ENCODE results near the gene MRPL55. TPM values are rescaled to one million over a fixed set of nuclear protein-coding genes. Genes with fewer than 3 reads are reported as not detected.

Gene MRPL55
- total RNA-seq, 1 experiment from 2014 or later, result 57.1 TPM

GRCh38 chr1:228108055-228108690 lies 926 bp downstream of the MRPL55 start:
- Histone ChIP-seq H3K4me3 (replicated peaks in 1 of 2; ENCODE audit: low read depth in 1 of 2, low read length in 2 of 2) (peak overlapping the region; percentile 97 to 98), H3K79me2 (ENCODE audit: insufficient read depth, low read length) (peaks cover 25% of the 10 kb centered on the region), H3K9me3 (ENCODE audit: control insufficient read depth in 1 of 2, insufficient read depth in 1 of 2, low read depth in 1 of 2, low read length in 2 of 2) (no peaks in the 10 kb centered on the region), H3K9me2 (ENCODE audit: insufficient read depth) (no peaks in the 10 kb centered on the region), H3K9ac (ENCODE audit: low read length) (peak overlapping the region; percentile 97), H3K27me3 (ENCODE audit: insufficient read depth, low read length) (no peaks in the 10 kb centered on the region), H3K36me3 (ENCODE audit: control insufficient read depth in 1 of 2, insufficient read depth in 2 of 2, low read length in 2 of 2) (peaks cover 0 to 14% of the 10 kb centered on the region in 2 experiments; a peak in 1 of 4 replicates), H3K4me2 (ENCODE audit: low read length) (peak overlapping the region; percentile 99), H3K27ac (ENCODE audit: low read depth, low read length) (peak overlapping the region; percentile 57; the same call in 1 of the 2 replicates), H2AFZ (ENCODE audit: low read depth, low read length, poor library complexity, severe bottlenecking) (no peak overlapping the region), H4K20me1 (ENCODE audit: insufficient read depth) (no peaks in the 10 kb centered on the region), H3K4me1 (ENCODE audit: control insufficient read depth in 1 of 2, insufficient read depth in 2 of 2, low read length in 2 of 2) (peaks cover 4 to 25% of the 10 kb centered on the region in 2 experiments; a peak in 3 of 4 replicates)
- ChIA-PET POLR2A (no interaction called here), RAD21 (ENCODE audit: low non-redundant PET in 1 of 2, low total read pairs in 2 of 2, uncharacterized antibody in 2 of 2, unreplicated experiment in 2 of 2) (no interaction called here), CTCF (no interaction called here)
- no peak for DNase-seq (ENCODE audit: low read depth, low spot score)
- TF ChIP-seq ZNF274 (IDR thresholded peaks at IDR 0.05; ENCODE audit: low read depth, low read length), result no peak
- TF ChIP-seq TCF7L2 (IDR thresholded peaks at IDR 0.05; ENCODE audit: borderline replicate concordance, extremely low read depth, insufficient read depth, insufficient read length), result no peak
- TF ChIP-seq, protein P1, sequence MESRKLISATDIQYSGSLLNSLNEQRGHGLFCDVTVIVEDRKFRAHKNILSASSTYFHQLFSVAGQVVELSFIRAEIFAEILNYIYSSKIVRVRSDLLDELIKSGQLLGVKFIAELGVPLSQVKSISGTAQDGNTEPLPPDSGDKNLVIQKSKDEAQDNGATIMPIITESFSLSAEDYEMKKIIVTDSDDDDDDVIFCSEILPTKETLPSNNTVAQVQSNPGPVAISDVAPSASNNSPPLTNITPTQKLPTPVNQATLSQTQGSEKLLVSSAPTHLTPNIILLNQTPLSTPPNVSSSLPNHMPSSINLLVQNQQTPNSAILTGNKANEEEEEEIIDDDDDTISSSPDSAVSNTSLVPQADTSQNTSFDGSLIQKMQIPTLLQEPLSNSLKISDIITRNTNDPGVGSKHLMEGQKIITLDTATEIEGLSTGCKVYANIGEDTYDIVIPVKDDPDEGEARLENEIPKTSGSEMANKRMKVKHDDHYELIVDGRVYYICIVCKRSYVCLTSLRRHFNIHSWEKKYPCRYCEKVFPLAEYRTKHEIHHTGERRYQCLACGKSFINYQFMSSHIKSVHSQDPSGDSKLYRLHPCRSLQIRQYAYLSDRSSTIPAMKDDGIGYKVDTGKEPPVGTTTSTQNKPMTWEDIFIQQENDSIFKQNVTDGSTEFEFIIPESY (IDR thresholded peaks at IDR 0.05; ENCODE audit: extremely low read depth, insufficient replicate concordance, low read length), result no peak
- TF ChIP-seq, protein P2, sequence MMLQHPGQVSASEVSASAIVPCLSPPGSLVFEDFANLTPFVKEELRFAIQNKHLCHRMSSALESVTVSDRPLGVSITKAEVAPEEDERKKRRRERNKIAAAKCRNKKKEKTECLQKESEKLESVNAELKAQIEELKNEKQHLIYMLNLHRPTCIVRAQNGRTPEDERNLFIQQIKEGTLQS (IDR thresholded peaks at IDR 0.05), result no peak
- TF ChIP-seq, protein P3, sequence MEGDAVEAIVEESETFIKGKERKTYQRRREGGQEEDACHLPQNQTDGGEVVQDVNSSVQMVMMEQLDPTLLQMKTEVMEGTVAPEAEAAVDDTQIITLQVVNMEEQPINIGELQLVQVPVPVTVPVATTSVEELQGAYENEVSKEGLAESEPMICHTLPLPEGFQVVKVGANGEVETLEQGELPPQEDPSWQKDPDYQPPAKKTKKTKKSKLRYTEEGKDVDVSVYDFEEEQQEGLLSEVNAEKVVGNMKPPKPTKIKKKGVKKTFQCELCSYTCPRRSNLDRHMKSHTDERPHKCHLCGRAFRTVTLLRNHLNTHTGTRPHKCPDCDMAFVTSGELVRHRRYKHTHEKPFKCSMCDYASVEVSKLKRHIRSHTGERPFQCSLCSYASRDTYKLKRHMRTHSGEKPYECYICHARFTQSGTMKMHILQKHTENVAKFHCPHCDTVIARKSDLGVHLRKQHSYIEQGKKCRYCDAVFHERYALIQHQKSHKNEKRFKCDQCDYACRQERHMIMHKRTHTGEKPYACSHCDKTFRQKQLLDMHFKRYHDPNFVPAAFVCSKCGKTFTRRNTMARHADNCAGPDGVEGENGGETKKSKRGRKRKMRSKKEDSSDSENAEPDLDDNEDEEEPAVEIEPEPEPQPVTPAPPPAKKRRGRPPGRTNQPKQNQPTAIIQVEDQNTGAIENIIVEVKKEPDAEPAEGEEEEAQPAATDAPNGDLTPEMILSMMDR (IDR thresholded peaks at IDR 0.05 in 2 of 3, conservative IDR thresholded peaks at IDR 0.05 in 1 of 3; ENCODE audit: borderline replicate concordance in 1 of 3, insufficient read depth in 1 of 3, low read depth in 2 of 3, low read length in 2 of 3), result no peak
- no peak for TF ChIP-seq SP1 (IDR thresholded peaks at IDR 0.05; ENCODE audit: low read depth)
- no peak for TF ChIP-seq RAD21 (IDR thresholded peaks at IDR 0.05; ENCODE audit: low read depth)
- no peak for TF ChIP-seq REST (IDR thresholded peaks at IDR 0.05; ENCODE audit: low read depth)
- TF ChIP-seq YY1 (IDR thresholded peaks at IDR 0.05; ENCODE audit: extremely low read depth, insufficient replicate concordance, low read depth, low read length), result no peak
- no peak for TF ChIP-seq POLR2A (IDR thresholded peaks at IDR 0.05; ENCODE audit: borderline replicate concordance, extremely low read depth, insufficient read depth, insufficient read length)
- no peak for TF ChIP-seq ZFX (IDR thresholded peaks at IDR 0.05)
- no peak for TF ChIP-seq CEBPB (IDR thresholded peaks at IDR 0.05; ENCODE audit: low read depth)
- TF ChIP-seq SIN3A (IDR thresholded peaks at IDR 0.05; ENCODE audit: low read depth), result no peak
- TF ChIP-seq FOSL1 (IDR thresholded peaks at IDR 0.05; ENCODE audit: low read depth), result no peak
- no peak for TF ChIP-seq POLR2AphosphoS5 (IDR thresholded peaks at IDR 0.05; ENCODE audit: low read depth, low read length)
- no peak for TF ChIP-seq EZH2 (IDR thresholded peaks at IDR 0.05)
- no peak for TF ChIP-seq MAX (IDR thresholded peaks at IDR 0.05)
- TF ChIP-seq ELF1 (IDR thresholded peaks at IDR 0.05; ENCODE audit: borderline replicate concordance, low read depth), result no peak
- intact Hi-C loops (cut with micrococcal nuclease), result loop anchor here (2.0 kb wide), 1 partner anchor 33 kb away; the partner anchor contains the start of gene GUK1
- no peak for ATAC-seq
- no TSS peak for BruUV-seq (replicated peaks)

Measured in HCT116 (cell line).